HEK293 (cell line): ENCODE measurements around the gene RBM22.

Experiments used
- CTCF ChIA-PET: fragments of 350-600 bp; formaldehyde crosslinking; extraction: SDS; loops from one replicate; lab custom pipeline; 2021; ENCODE audit warnings: antibody characterized with exemption; lab: Yijun Ruan, JAX
- POLR2A ChIA-PET: fragments of 300-600 bp; formaldehyde crosslinking; extraction: SDS; loops from one replicate; lab custom pipeline; 2020; ENCODE audit warnings: antibody characterized with exemption, inconsistent platforms; lab: Yijun Ruan, JAX
- H3K27ac ChIP-seq: fragments of 200-500 bp; sonication (Bioruptor generic); 2 replicates; pipeline ENCODE4 v1.5.1; 2014; ENCODE audit warnings: low read depth, low read length, control low read depth, inconsistent platforms; ENCODE audit errors: extremely low read depth
- H3K36me3 ChIP-seq, 2 experiments: fragments of 200-500 bp in 1 of 2; sonication (Bioruptor generic) in 1 of 2; 1 replicate in 1 of 2; 2 replicates in 1 of 2; pipeline ENCODE4 v1.5.1; 2014 to 2017; ENCODE audit warnings: inconsistent platforms in 2 of 2, low read length in 2 of 2; ENCODE audit not compliant: control insufficient read depth in 2 of 2, insufficient read depth in 1 of 2
- H3K4me1 ChIP-seq: fragments of 200-500 bp; sonication (Bioruptor generic); 2 replicates; pipeline ENCODE4 v1.5.1; 2014; ENCODE audit warnings: mild to moderate bottlenecking, low read length, inconsistent platforms; ENCODE audit not compliant: control insufficient read depth, insufficient read depth
- H3K4me3 ChIP-seq: 2 replicates; pipeline ENCODE4 v1.5.1; 2011; ENCODE audit warnings: low read depth, mild to moderate bottlenecking, control low read depth, low read length, moderate library complexity
- H3K9me3 ChIP-seq: fragments of 200-500 bp; sonication (Bioruptor generic); 2 replicates; pipeline ENCODE4 v1.5.1; 2014; ENCODE audit warnings: low read depth, low read length, inconsistent platforms; ENCODE audit not compliant: control insufficient read depth, insufficient read depth
- FEZF1 ChIP-seq: fragments of 450-650 bp; formaldehyde crosslinking; IDR thresholded peaks from 2 replicates; pipeline ENCODE4 v1.5.1; 2016; ENCODE audit warnings: missing biosample characterization, missing genetic modification characterization
- ZNF175 ChIP-seq: fragments of 450-650 bp; formaldehyde crosslinking; IDR thresholded peaks from 2 replicates; pipeline ENCODE4 v1.5.1; 2016; ENCODE audit warnings: missing biosample characterization, missing genetic modification characterization
- ZNF239 ChIP-seq: fragments of 450-650 bp; formaldehyde crosslinking; IDR thresholded peaks from 2 replicates; pipeline ENCODE4 v1.5.1; 2016; ENCODE audit warnings: missing biosample characterization, missing genetic modification characterization
- ZNF292 ChIP-seq: fragments of 450-650 bp; formaldehyde crosslinking; IDR thresholded peaks from 2 replicates; pipeline ENCODE4 v1.5.1; 2016; ENCODE audit warnings: low read depth, missing biosample characterization, missing genetic modification characterization, borderline replicate concordance
- ZNF404 ChIP-seq: fragments of 450-650 bp; formaldehyde crosslinking; IDR thresholded peaks from 2 replicates; pipeline ENCODE4 v1.5.1; 2017; ENCODE audit warnings: missing biosample characterization, missing genetic modification characterization
- ZNF426 ChIP-seq: fragments of 450-650 bp; formaldehyde crosslinking; IDR thresholded peaks from 2 replicates; pipeline ENCODE4 v1.5.1; 2017; ENCODE audit warnings: missing biosample characterization, missing genetic modification characterization, mild to moderate bottlenecking, inconsistent platforms, moderate library complexity
- ZNF561 ChIP-seq: fragments of 450-650 bp; IDR thresholded peaks from 2 replicates; pipeline ENCODE4 v1.5.1; 2018; ENCODE audit warnings: missing biosample characterization, missing genetic modification characterization, borderline replicate concordance
- ZNF626 ChIP-seq: fragments of 450-650 bp; sonication (Bioruptor Pico); formaldehyde crosslinking; IDR thresholded peaks from 2 replicates; pipeline ENCODE4 v1.5.1; 2018; ENCODE audit warnings: missing biosample characterization, missing genetic modification characterization, inconsistent platforms
- ZNF658 ChIP-seq: fragments of 450-650 bp; formaldehyde crosslinking; IDR thresholded peaks from 2 replicates; pipeline ENCODE4; 2016; ENCODE audit warnings: missing biosample characterization, missing genetic modification characterization
- ZNF837 ChIP-seq: fragments of 450-650 bp; formaldehyde crosslinking; IDR thresholded peaks from 2 replicates; pipeline ENCODE4 v1.5.1; 2016; ENCODE audit warnings: missing biosample characterization, missing genetic modification characterization
- ZXDB ChIP-seq: fragments of 450-650 bp; formaldehyde crosslinking; IDR thresholded peaks from 2 replicates; pipeline ENCODE4 v1.5.1; 2016; ENCODE audit warnings: missing biosample characterization, missing genetic modification characterization
- TF ChIP-seq, protein P1 (sequence below): fragments of 450-650 bp; formaldehyde crosslinking; IDR thresholded peaks from 2 replicates; pipeline ENCODE4 v1.5.1; 2016; ENCODE audit warnings: missing biosample characterization, missing genetic modification characterization, borderline replicate concordance
- TF ChIP-seq, protein P2 (sequence below): fragments of 450-650 bp; formaldehyde crosslinking; IDR thresholded peaks from 2 replicates; pipeline ENCODE4 v1.5.1; 2016; ENCODE audit warnings: missing biosample characterization, missing genetic modification characterization, low read depth
- TF ChIP-seq, protein P3 (sequence below): fragments of 450-650 bp; formaldehyde crosslinking; conservative IDR thresholded peaks from 2 replicates; pipeline ENCODE4 v1.5.1; 2016; ENCODE audit warnings: low read depth, missing biosample characterization, missing genetic modification characterization

Gene RBM22

DNA sequence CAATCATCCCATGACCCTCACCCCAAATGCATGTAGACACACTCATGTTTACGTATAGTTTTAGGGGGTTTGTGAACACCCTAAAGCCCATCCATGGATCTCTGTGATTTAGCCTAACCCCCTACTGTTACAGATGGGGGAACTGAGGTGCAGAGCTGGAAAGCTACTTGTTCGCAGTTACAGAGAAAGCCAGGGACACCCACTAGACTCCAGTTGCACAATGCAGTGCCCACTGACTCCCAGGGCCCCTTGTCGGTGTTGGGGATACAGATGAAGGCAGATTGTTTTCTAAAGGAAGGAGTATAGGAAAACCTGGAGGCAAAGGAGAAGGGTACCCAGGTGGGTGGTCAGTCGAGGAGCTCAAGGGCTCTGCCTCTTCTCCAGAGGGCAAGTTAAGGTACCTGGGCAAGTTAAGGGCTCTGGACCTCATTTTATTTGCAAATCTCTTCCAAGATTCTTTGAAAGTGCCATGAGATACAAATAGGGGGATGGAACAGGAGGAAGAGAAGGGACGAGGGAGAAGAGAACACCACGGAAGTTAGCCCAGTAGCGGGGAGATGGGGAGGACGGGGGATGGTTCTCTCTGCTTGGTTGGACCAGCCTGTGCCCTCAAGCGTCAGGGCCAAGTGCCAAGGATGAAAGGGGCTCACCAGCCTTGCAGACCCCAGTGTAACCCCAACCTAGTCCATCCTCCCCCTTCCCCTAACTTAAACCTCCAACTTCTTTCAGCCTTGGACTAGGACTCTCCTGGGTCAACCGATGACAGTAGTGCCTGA is 38.9 kb downstream of the RBM22 start:
- CTCF ChIA-PET = interaction anchor here (0.7 to 3.5 kb wide), 3 partner anchors 29 to 101 kb away, joined by 3 to 30 read pairs (median 8); partner anchors contain the start of gene RBM22
- H3K36me3 ChIP-seq = no peaks in the 10 kb centered on the region
- H3K4me1 ChIP-seq = no peaks in the 10 kb centered on the region
- no peak overlapping the region for H3K4me3 ChIP-seq
- TF ChIP-seq FEZF1 (tag by site-specific recombination) (no peak), ZXDB (tag by site-specific recombination) (no peak), ZNF426 (no peak)
- TF ChIP-seq, protein P1, sequence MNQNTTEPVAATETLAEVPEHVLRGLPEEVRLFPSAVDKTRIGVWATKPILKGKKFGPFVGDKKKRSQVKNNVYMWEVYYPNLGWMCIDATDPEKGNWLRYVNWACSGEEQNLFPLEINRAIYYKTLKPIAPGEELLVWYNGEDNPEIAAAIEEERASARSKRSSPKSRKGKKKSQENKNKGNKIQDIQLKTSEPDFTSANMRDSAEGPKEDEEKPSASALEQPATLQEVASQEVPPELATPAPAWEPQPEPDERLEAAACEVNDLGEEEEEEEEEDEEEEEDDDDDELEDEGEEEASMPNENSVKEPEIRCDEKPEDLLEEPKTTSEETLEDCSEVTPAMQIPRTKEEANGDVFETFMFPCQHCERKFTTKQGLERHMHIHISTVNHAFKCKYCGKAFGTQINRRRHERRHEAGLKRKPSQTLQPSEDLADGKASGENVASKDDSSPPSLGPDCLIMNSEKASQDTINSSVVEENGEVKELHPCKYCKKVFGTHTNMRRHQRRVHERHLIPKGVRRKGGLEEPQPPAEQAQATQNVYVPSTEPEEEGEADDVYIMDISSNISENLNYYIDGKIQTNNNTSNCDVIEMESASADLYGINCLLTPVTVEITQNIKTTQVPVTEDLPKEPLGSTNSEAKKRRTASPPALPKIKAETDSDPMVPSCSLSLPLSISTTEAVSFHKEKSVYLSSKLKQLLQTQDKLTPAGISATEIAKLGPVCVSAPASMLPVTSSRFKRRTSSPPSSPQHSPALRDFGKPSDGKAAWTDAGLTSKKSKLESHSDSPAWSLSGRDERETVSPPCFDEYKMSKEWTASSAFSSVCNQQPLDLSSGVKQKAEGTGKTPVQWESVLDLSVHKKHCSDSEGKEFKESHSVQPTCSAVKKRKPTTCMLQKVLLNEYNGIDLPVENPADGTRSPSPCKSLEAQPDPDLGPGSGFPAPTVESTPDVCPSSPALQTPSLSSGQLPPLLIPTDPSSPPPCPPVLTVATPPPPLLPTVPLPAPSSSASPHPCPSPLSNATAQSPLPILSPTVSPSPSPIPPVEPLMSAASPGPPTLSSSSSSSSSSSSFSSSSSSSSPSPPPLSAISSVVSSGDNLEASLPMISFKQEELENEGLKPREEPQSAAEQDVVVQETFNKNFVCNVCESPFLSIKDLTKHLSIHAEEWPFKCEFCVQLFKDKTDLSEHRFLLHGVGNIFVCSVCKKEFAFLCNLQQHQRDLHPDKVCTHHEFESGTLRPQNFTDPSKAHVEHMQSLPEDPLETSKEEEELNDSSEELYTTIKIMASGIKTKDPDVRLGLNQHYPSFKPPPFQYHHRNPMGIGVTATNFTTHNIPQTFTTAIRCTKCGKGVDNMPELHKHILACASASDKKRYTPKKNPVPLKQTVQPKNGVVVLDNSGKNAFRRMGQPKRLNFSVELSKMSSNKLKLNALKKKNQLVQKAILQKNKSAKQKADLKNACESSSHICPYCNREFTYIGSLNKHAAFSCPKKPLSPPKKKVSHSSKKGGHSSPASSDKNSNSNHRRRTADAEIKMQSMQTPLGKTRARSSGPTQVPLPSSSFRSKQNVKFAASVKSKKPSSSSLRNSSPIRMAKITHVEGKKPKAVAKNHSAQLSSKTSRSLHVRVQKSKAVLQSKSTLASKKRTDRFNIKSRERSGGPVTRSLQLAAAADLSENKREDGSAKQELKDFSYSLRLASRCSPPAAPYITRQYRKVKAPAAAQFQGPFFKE (tag by site-specific recombination) = no peak
- no peak overlapping the region for H3K27ac ChIP-seq
- POLR2A ChIA-PET = interaction anchor here (0.6 to 1.0 kb wide), 2 partner anchors 26 to 39 kb away, joined by 3 read pairs; partner anchors contain the start of gene RBM22
- no peaks in the 10 kb centered on the region for H3K9me3 ChIP-seq

DNA sequence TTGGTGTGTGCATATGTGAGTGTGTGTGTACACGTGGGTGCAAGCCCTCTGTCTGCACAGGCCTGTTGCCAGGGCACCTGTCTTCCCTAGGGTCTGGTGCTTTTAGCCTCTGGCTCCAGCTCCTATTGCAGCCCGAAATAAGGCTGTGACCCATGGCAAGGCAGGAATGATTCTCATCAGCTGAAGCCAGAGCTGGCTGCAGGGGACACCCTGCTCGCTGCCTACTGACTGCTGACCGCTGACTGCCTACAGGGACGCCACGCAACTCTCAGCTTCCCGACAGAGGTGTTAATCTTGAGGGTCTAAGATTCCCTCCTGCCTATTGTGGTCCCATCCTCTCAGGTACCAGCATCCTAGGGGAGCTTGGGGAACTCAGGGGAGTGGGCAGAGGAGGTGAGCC is 39.8 kb downstream of the RBM22 start, which contains the start of gene MYOZ3:
TSS of gene MYOZ3 (plus strand) at position 166 of the 400 bp plus-strand sequence. CDS start 1,691 bp downstream, outside the sequence.
- CTCF ChIA-PET = interaction anchor here (0.6 to 3.5 kb wide), 5 partner anchors 39 to 204 kb away, joined by 3 to 30 read pairs (median 5); partner anchors contain the start of gene RBM22
- no peak within 1 kb of the TSS for H3K4me3 ChIP-seq
- POLR2A ChIA-PET = interaction anchor here (1.0 kb wide), 1 partner anchor 40 kb away, joined by 3 read pairs; the partner anchor contains the start of gene RBM22
- no peaks in the 10 kb centered on the region for H3K9me3 ChIP-seq
- H3K27ac ChIP-seq = no peak within 1 kb of the TSS
- H3K4me1 ChIP-seq = no peaks in the 10 kb centered on the region
- TF ChIP-seq, protein P2, sequence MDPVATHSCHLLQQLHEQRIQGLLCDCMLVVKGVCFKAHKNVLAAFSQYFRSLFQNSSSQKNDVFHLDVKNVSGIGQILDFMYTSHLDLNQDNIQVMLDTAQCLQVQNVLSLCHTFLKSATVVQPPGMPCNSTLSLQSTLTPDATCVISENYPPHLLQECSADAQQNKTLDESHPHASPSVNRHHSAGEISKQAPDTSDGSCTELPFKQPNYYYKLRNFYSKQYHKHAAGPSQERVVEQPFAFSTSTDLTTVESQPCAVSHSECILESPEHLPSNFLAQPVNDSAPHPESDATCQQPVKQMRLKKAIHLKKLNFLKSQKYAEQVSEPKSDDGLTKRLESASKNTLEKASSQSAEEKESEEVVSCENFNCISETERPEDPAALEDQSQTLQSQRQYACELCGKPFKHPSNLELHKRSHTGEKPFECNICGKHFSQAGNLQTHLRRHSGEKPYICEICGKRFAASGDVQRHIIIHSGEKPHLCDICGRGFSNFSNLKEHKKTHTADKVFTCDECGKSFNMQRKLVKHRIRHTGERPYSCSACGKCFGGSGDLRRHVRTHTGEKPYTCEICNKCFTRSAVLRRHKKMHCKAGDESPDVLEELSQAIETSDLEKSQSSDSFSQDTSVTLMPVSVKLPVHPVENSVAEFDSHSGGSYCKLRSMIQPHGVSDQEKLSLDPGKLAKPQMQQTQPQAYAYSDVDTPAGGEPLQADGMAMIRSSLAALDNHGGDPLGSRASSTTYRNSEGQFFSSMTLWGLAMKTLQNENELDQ (tag by site-specific recombination) = no peak
- TF ChIP-seq ZNF626 (tag by site-specific recombination) = no peak
- no peak for TF ChIP-seq ZNF404 (tag by site-specific recombination)
- no peak for TF ChIP-seq ZNF561 (tag by site-specific recombination)
- TF ChIP-seq, protein P3, sequence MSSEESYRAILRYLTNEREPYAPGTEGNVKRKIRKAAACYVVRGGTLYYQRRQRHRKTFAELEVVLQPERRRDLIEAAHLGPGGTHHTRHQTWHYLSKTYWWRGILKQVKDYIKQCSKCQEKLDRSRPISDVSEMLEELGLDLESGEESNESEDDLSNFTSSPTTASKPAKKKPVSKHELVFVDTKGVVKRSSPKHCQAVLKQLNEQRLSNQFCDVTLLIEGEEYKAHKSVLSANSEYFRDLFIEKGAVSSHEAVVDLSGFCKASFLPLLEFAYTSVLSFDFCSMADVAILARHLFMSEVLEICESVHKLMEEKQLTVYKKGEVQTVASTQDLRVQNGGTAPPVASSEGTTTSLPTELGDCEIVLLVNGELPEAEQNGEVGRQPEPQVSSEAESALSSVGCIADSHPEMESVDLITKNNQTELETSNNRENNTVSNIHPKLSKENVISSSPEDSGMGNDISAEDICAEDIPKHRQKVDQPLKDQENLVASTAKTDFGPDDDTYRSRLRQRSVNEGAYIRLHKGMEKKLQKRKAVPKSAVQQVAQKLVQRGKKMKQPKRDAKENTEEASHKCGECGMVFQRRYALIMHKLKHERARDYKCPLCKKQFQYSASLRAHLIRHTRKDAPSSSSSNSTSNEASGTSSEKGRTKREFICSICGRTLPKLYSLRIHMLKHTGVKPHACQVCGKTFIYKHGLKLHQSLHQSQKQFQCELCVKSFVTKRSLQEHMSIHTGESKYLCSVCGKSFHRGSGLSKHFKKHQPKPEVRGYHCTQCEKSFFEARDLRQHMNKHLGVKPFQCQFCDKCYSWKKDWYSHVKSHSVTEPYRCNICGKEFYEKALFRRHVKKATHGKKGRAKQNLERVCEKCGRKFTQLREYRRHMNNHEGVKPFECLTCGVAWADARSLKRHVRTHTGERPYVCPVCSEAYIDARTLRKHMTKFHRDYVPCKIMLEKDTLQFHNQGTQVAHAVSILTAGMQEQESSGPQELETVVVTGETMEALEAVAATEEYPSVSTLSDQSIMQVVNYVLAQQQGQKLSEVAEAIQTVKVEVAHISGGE (tag by site-specific recombination) = no peak
- no peak for TF ChIP-seq ZNF837
- TF ChIP-seq ZNF239 (tag by site-specific recombination) = no peak
- TF ChIP-seq ZNF292 (tag by site-specific recombination) = no peak
- no peak for TF ChIP-seq ZNF658 (tag by site-specific recombination)
- no peak for TF ChIP-seq ZNF175 (tag by site-specific recombination)
- H3K36me3 ChIP-seq = no peaks in the 10 kb centered on the region
